GM10248 (cell line): ENCODE results near the gene DCUN1D3.

Experiments
- CTCF ChIA-PET: fragments of 300-600 bp; sonication (Branson Sonifier 250); formaldehyde crosslinking; extraction: SDS; loops from one replicate; lab custom pipeline; 2021; ENCODE audit warnings: antibody characterized with exemption; lab: Yijun Ruan, JAX
- POLR2A ChIA-PET: fragments of 350-650 bp; sonication (Branson Sonifier 250); formaldehyde crosslinking; extraction: SDS; loops from one replicate; lab custom pipeline; 2020; ENCODE audit warnings: antibody characterized with exemption; lab: Yijun Ruan, JAX
- DNase-seq: peaks from one replicate; pipeline ENCODE4 v3.0.0; 2012; ENCODE audit errors: extremely low spot score
- CTCF ChIP-seq: IDR thresholded peaks from 2 replicates; pipeline ENCODE4 v1.5.1; 2012; ENCODE audit warnings: mild to moderate bottlenecking, low read depth; ENCODE audit errors: extremely low read depth, missing control alignments, control extremely low read depth

Gene DCUN1D3

GRCh38 chr16:20853981-20854620 is 46.1 kb downstream of the DCUN1D3 start:
- CTCF ChIA-PET, result interaction anchor here (0.8 to 1.4 kb wide), 3 partner anchors 13 to 230 kb away, joined by 3 to 4 read pairs (median 3); no protein-coding TSS in a partner anchor
- TF ChIP-seq CTCF, result no peak
- DNase-seq, result no peak
- POLR2A ChIA-PET, result no interaction called here

GRCh38 chr16:20853143-20853542 is 47.0 kb downstream of the DCUN1D3 start:
- CTCF ChIA-PET, result interaction anchor here (1.3 to 8.4 kb wide), 3 partner anchors 10 to 229 kb away, joined by 4 to 99 read pairs (median 4); no protein-coding TSS in a partner anchor
- DNase-seq, result no peak
- POLR2A ChIA-PET, result no interaction called here
- TF ChIP-seq CTCF, result no peak

GRCh38 chr16:20851601-20852000 is 48.6 kb downstream of the DCUN1D3 start:
- DNase-seq, result no peak
- ChIA-PET CTCF (interaction anchor here (0.9 to 8.4 kb wide), 9 partner anchors 8 to 238 kb away, joined by 3 to 99 read pairs (median 7); no protein-coding TSS in a partner anchor), POLR2A (no interaction called here)
- TF ChIP-seq CTCF, result no peak

GRCh38 chr16:20850981-20851380 is 49.2 kb downstream of the DCUN1D3 start:
- no peak for TF ChIP-seq CTCF
- no peak for DNase-seq
- CTCF ChIA-PET, result interaction anchor here (0.7 to 8.4 kb wide), 27 partner anchors 9 to 255 kb away, joined by 3 to 99 read pairs (median 4); partner anchors contain the start of genes DCUN1D3 and LYRM1
- POLR2A ChIA-PET, result no interaction called here

GRCh38 chr16:20849589-20850390 is 50.4 kb downstream of the DCUN1D3 start:
- DNase-seq, result peak; percentile 35

More at GRCh38 chr16:20849589-20850390, 50.4 kb downstream of the DCUN1D3 start:
- ChIA-PET POLR2A (no interaction called here), CTCF (interaction anchor here (0.6 to 8.4 kb wide), 48 partner anchors 7 to 326 kb away, joined by 3 to 99 read pairs (median 4); partner anchors contain the start of genes DCUN1D3, ERI2, LYRM1 and REXO5)
- TF ChIP-seq CTCF, result peak; percentile 99
